ENCODE measurements around the gene D2HGDH. TPM values are rescaled to one million over a fixed set of nuclear protein-coding genes. Genes with fewer than 3 reads are reported as not detected.

Gene D2HGDH
- total RNA-seq, 3 donors from 2014 or later: 52.2 to 88.6 (median 63.0) TPM

DNA sequence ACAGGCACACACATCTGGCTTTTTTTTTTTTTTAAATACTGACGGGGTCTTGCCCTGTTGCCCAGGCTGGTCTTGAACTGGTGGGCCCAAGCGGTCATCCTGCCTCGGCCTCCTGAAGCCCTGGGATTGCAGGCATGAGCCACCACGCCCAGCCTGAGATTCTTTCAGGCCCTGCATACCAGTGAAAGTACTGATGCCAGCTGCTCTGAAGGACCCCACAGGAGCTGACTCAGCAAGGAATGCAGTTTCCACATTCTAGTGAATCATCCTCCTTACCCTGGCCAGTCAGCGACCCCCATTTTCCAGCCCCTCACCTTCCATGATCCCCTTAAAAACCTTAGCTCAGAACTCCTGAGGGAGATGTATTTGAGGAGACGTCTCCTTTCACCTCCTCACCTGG lies 42.0 kb upstream of the D2HGDH start:
- H3K4me1 ChIP-seq (ENCODE audit: low read depth): peaks cover 21% of the 10 kb centered on the region
- DNase-seq (no peak), ATAC-seq (no peak)
- intact Hi-C loops (cut with DNase I, micrococcal nuclease): no loop called here
- H3K4me3 ChIP-seq: no peak overlapping the region
- H3K9me3 ChIP-seq: no peaks in the 10 kb centered on the region
- TF ChIP-seq, protein P1, sequence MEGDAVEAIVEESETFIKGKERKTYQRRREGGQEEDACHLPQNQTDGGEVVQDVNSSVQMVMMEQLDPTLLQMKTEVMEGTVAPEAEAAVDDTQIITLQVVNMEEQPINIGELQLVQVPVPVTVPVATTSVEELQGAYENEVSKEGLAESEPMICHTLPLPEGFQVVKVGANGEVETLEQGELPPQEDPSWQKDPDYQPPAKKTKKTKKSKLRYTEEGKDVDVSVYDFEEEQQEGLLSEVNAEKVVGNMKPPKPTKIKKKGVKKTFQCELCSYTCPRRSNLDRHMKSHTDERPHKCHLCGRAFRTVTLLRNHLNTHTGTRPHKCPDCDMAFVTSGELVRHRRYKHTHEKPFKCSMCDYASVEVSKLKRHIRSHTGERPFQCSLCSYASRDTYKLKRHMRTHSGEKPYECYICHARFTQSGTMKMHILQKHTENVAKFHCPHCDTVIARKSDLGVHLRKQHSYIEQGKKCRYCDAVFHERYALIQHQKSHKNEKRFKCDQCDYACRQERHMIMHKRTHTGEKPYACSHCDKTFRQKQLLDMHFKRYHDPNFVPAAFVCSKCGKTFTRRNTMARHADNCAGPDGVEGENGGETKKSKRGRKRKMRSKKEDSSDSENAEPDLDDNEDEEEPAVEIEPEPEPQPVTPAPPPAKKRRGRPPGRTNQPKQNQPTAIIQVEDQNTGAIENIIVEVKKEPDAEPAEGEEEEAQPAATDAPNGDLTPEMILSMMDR (IDR thresholded peaks at IDR 0.05): no peak
- no peaks in the 10 kb centered on the region for H3K36me3 ChIP-seq (ENCODE audit: low read depth)

DNA sequence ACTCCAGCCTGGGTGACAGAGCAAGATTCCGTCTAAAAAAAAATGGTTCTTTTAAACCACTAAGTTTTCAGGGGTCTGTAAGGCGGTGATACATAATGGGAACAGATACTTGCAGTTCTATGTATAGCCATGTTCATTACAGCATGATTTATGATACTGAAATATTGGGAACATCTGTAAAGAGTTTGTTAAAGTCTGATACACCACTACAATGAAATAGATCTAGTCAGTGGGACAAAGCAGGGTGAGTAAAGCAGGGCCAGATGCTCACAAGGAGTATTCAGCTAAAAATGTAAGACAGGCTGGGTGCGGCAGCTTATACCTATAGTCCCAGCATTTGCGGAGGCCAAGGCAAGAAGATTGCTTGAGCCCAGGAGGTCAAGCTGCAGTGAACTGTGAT lies 38.8 kb upstream of the D2HGDH start:
- TF ChIP-seq, protein P1 (IDR thresholded peaks at IDR 0.05): no peak
- intact Hi-C loops (cut with DNase I, micrococcal nuclease): no loop called here
- ATAC-seq (no peak), DNase-seq (no peak)
- Histone ChIP-seq H3K4me3 (no peak overlapping the region), H3K36me3 (ENCODE audit: low read depth) (no peaks in the 10 kb centered on the region), H3K4me1 (ENCODE audit: low read depth) (no peaks in the 10 kb centered on the region), H3K9me3 (no peaks in the 10 kb centered on the region)

DNA sequence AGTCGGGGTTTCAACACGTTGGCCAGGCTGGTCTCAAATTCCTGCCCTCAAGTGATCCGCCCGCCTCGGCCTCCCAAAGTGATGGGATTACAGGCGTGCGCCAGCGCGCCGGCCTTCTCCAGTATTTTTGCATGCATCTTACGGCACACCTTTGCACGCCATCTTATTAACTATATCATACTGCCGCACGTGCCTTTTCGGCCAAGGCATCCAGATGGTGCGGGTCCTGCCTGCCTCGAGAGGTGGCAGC lies 33.4 kb upstream of the D2HGDH start:
- peak overlapping the region; percentile 50 for H3K4me3 ChIP-seq
- intact Hi-C loops (cut with DNase I, micrococcal nuclease): no loop called here
- no peak for ATAC-seq
- H3K4me1 ChIP-seq (ENCODE audit: low read depth): peaks cover 7% of the 10 kb centered on the region
- no peaks in the 10 kb centered on the region for H3K9me3 ChIP-seq
- TF ChIP-seq, protein P1 (IDR thresholded peaks at IDR 0.05): no peak
- no peaks in the 10 kb centered on the region for H3K36me3 ChIP-seq (ENCODE audit: low read depth)
- no peak for DNase-seq

DNA sequence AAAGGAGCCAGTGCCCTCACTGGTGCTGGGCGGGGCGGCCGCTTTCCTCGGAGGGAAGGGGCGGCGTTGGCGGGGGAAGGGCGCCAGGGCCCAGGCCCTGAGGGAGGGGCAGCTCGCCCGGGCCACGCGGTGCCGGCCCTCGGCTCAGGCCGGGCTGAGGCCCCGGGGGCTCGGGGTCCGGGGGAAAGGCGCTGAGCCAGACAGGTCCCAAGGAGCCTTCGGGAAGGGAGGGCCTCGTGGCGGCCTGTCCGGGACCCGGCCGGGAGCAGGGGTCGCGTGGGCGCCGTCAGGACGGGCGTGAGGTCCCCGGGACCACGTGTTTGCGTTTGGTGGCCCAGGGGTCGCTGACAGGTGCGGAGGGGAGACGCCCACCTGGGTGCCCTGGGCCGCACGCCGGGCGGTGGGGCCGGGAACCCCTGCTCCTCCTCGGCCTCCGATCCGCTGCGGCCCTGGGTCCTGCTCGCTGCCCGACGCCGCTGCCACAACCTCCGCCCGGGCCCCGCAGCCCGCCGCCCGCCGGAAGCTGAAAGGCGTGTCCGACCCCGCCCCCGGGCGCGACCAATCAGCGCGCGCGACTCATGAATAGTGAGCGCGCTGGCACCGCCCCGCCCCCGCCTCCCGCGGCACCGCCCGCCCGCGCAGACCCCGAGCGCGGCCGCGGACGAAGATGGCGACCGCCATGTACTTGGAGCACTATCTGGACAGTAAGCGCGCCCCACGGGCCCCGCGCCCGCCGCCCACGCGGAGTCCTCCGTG lies 32.9 kb upstream of the D2HGDH start, which contains the start of gene ING5:
Gene ING5 (plus strand): TSS at position 641 of the 756 bp plus-strand sequence. CDS start 27 bp downstream, at position 668.
- ATAC-seq (peak; percentile 89), DNase-seq (peak; percentile 97 to 99 (median 98))
- TF ChIP-seq, protein P1 (IDR thresholded peaks at IDR 0.05): no peak
- Histone ChIP-seq H3K9me3 (no peaks in the 10 kb centered on the region), H3K4me3 (peak within 1 kb of the TSS; percentile 50), H3K4me1 (ENCODE audit: low read depth) (peaks cover 7% of the 10 kb centered on the region), H3K36me3 (ENCODE audit: low read depth) (no peaks in the 10 kb centered on the region)
- intact Hi-C loops (cut with DNase I, micrococcal nuclease): no loop called here

DNA sequence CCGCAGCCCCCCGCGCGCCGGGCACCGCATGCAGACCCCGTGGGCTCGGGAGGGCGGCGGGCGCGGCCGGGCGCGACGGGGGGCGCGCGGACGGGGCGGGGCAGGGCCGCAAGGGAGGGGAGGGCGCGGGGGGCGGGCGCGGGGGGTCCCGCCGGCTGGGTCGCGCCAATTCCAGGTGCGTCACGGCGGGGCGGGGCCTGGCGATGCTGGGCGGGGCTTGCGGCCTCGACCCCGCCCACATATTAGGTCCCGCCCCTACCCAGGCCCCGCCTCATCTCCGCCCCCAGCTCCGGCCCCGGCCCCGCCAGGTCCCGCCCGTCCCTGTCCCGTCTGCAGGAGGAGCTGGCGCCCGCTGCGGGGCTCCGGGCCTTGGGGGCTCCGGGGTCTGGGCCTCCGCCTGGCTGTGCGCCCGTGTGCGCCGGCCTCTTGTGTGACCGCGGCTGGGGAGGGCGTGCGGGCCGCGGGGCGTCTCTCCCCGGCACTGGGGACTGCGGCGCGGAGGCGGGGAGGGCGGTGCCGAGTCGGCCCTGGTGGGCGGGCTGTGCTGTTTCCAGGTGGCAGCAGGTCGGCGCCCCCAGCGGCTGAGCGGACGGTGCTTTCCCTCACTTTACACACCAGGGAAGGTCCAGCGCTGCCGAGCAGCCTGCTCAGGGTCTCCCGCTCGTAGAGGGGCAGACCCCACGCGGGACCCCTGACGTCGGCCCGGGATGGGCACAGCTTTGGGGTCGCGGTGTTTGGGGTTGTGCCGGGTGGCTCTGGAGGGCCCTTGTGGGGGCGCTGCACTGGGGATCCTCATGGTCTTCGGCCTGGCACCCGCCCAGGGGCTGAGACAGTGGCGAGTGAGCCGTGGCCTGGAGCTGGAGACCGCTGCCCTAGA lies 32.0 kb upstream of the D2HGDH start:
- TF ChIP-seq, protein P1 (IDR thresholded peaks at IDR 0.05): no peak

More for the DNA sequence above, 32.0 kb upstream of the D2HGDH start:
- ATAC-seq: peak; percentile 89
- no peaks in the 10 kb centered on the region for H3K9me3 ChIP-seq
- peak; percentile 82 to 92 (median 89) for DNase-seq
- no peaks in the 10 kb centered on the region for H3K36me3 ChIP-seq (ENCODE audit: low read depth)
- peak overlapping the region; percentile 50 for H3K4me3 ChIP-seq
- intact Hi-C loops (cut with DNase I, micrococcal nuclease): no loop called here
- peaks cover 7% of the 10 kb centered on the region for H3K4me1 ChIP-seq (ENCODE audit: low read depth)
